ENCODE data around the gene OR11A1. TPM values are rescaled to one million over a fixed set of nuclear protein-coding genes. Genes with fewer than 3 reads are reported as not detected.

The OR11A1 gene
- polyA plus RNA-seq, 1 of the 3 experiments (the other 2 are of a cell fraction), result not detected

- H3K36me3 ChIP-seq (replicated peaks in 1 of 2; ENCODE audit: control insufficient read depth in 1 of 2, insufficient read depth in 2 of 2, low read length in 1 of 2), result no peaks in the 10 kb centered on the region
- DNase-seq, result no peak
- H3K9me3 ChIP-seq, result no peaks in the 10 kb centered on the region; the same call in 1 of the 2 replicates
- TF ChIP-seq CTCF (IDR thresholded peaks at IDR 0.05), result peak; percentile 37
- no peak for TF ChIP-seq NFIC (IDR thresholded peaks at IDR 0.05; ENCODE audit: borderline replicate concordance)
- TF ChIP-seq RAD21 (IDR thresholded peaks at IDR 0.05; ENCODE audit: low read length), result 0 out of 2 replicates have a peak, but pooled peaks have one; percentile 29
- no peak for TF ChIP-seq RFX5 (IDR thresholded peaks at IDR 0.05; ENCODE audit: low read length)
- peaks cover 35% of the 10 kb centered on the region; the same call in 1 of the 2 replicates for H3K27me3 ChIP-seq (ENCODE audit: insufficient read depth)
- ChIA-PET POLR2A (no interaction called here), CTCF (interaction anchor here (0.8 kb wide), 1 partner anchor 227 kb away, joined by 3 read pairs; no protein-coding TSS in a partner anchor)
- H3K4me3 ChIP-seq (ENCODE audit: low read depth in 2 of 2, low read length in 1 of 2), result no peak overlapping the region
- no peak overlapping the region for H2AFZ ChIP-seq (ENCODE audit: low read depth)
- no peaks in the 10 kb centered on the region for H3F3A ChIP-seq (replicated peaks; ENCODE audit: insufficient read depth)
- H4K20me1 ChIP-seq (ENCODE audit: insufficient read depth), result no peaks in the 10 kb centered on the region
- H3K79me2 ChIP-seq (ENCODE audit: insufficient read depth), result no peaks in the 10 kb centered on the region
- H3K4me2 ChIP-seq, result no peak overlapping the region
- H3K9ac ChIP-seq, result no peak overlapping the region
- no peaks in the 10 kb centered on the region for H3K9me2 ChIP-seq
- no peaks in the 10 kb centered on the region for H3K4me1 ChIP-seq (ENCODE audit: control insufficient read depth in 1 of 2, insufficient read depth in 2 of 2, low read depth in 1 of 2, low read length in 1 of 2)
- H3K27ac ChIP-seq (ENCODE audit: low read depth in 2 of 2, low read length in 1 of 2), result no peak overlapping the region
These were observed 80.9 kb downstream of the OR11A1 start for GRCh38 chr6:29376003-29376402.

Other genes starting within 250 kb of the OR11A1 start
- gene OR14J1, start 155.4 kb downstream of the OR11A1 start, polyA plus RNA-seq (2012; rRNA removed), result not detected in 2 replicates
- gene OR5V1, start 88.2 kb downstream of the OR11A1 start, polyA plus RNA-seq (2012; rRNA removed), result not detected in 2 replicates
- not detected in 2 replicates for gene OR12D3, start 81.8 kb downstream of the OR11A1 start, polyA plus RNA-seq (2012; rRNA removed)
- gene OR12D2, start 61.4 kb downstream of the OR11A1 start, polyA plus RNA-seq (2012; rRNA removed), result not detected in 2 replicates
- gene OR12D1, start 42.1 kb downstream of the OR11A1 start, polyA plus RNA-seq (2012; rRNA removed), result not detected in 2 replicates
- not detected in 2 replicates for gene OR10C1, start 17.8 kb downstream of the OR11A1 start, polyA plus RNA-seq (2012; rRNA removed)
- gene OR2H1, start 84 bp upstream of the OR11A1 start, polyA plus RNA-seq (2012; rRNA removed), result not detected in 2 replicates
- not detected in 2 replicates for gene MAS1L, start 30.9 kb upstream of the OR11A1 start, polyA plus RNA-seq (2012; rRNA removed)
- not detected in 2 replicates for gene UBD, start 102.7 kb upstream of the OR11A1 start, polyA plus RNA-seq (2012; rRNA removed)
- gene OR2H2, start 128.1 kb upstream of the OR11A1 start, polyA plus RNA-seq (2012; rRNA removed), result not detected in 2 replicates
- 26.8 and 33.8 TPM in 2 replicates for gene GABBR1, start 176.1 kb upstream of the OR11A1 start, polyA plus RNA-seq (2012; rRNA removed)
- not detected in 2 replicates for gene MOG, start 200.0 kb upstream of the OR11A1 start, polyA plus RNA-seq (2012; rRNA removed)
- not detected in 2 replicates for gene ZFP57, start 224.1 kb upstream of the OR11A1 start, polyA plus RNA-seq (2012; rRNA removed)

All from SK-N-SH (cell line).